Activated naive CD4-positive, alpha-beta T cell treated with anti-CD3 and anti-CD28 coated beads, Interleukin-2, amount 50 U/mL, for 16 hours (primary cell): Measurements from ENCODE around the gene PALS2.

Source experiments
- DNase-seq: peaks from one replicate; pipeline ENCODE4 v3.0.0-alpha.2; 2020

The PALS2 gene

DNA sequence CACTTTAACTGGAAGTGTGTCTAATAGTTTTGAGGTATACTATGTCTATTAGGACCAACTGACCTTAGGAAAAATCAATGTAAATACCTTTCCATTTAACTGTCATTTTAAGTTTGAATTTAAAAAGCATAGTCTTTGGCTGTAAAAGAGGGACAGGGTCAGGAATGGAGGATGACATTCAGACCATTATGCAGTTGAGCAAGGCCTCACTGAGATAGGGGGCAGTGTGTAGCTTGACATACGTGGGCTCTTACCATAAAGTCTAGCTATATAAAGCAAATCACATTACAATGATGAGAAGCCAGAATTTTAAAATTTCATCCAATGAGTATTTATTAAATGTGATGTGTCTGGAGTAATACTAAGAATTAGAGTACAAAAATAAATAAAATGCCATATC is 17.9 kb downstream of the PALS2 start:
- no peak for DNase-seq

DNA sequence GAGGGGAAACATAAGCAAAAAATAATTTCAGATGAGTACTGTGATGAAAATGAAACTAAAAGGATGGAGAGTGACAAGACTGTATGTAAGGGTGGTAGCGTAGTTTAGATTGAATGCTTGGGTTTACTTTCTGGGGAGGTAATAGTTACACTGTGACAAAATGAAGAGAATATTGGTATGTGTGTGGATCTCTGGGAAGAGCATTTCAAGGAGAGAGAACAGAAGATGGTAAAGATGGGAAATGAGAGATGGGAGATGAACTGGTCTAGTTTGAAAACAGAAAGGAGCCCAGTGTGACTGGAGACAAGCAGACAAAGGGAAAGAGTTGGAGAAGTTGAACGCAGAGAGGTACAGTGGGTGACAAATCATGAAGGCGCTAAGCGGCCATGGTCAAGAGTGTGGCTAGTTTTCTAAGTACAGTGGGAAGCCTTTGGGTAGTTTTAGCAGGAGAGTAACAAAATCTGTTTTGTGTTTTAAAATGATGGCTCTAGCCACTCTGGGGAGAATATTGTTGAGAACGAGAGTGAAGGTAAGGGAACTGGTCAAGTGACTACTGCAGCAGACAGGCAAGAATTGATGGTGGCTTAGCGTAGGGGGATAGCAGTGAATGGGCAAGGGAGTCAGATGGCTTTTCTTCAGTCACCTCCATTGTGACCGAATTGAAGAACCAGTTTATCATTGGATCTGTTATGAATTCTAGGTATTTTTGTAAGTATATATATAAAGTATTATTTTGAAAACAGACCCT is 22.6 kb downstream of the PALS2 start:
- DNase-seq: no peak

DNA sequence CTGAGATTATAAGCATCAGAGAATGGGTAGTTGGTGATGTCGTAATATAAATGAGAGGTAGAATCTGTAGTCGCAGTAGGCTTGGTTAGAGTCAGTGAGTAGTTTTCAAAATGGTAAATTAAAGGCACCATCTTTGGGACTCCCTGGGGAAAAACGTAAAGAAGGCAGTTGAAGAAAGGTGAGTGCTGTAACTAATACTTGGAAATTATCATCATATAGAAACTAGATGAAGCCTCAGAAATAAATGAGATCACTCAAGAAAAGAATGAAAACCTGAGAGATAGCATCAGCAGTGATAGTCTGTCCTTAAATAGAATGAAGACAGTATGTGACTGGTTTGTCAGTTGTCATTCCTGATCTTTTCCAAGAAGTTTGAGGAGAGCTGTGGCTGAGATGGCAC is 23.8 kb downstream of the PALS2 start:
- DNase-seq: no peak

DNA sequence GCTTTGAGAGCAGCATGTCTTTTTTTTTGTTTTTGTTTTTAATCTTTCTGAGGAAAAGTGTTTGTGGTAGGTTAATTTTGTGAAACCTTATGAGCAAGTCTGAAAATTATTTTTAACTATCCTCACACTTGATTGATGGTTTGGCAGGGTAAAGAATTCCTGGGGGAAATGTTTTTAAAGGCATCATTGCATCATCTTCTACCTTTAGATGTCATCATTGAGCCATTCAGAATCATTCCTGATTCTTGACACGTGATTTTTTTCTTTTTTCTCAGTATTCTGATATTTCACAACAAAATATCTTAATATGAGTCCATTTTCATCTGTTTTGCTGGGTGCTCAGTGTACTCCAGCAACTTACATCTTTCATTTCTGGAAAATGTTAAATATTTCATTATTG is 28.3 kb downstream of the PALS2 start:
- DNase-seq: no peak

DNA sequence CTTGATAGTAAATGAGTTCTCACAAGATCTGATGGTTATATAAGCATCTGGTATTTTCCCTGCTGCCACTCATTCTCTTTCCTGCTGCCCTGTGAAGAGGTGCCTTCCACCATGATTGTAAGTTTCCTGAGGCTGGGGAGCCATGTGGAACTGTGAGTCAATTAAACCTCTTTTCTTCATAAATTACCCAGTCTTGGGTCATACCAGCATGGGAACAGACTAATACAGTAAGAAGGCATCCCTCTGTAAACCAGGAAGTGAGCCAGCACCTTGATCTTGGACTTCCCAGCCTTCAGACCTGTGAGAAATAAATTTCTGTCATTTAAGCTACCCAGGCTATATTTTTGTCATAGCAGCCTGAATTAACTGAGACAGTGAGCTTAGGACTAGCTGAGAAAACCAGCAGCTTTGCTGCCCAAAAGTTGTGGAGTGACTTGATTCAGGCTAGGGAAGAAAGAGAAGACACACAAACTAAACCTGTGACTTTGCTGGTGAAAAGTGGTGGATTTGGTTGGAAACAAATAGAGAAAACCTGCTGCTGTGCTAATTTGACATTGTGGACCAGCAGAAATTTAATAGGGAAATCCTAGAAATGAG is 29.7 kb downstream of the PALS2 start:
- DNase-seq: no peak

DNA sequence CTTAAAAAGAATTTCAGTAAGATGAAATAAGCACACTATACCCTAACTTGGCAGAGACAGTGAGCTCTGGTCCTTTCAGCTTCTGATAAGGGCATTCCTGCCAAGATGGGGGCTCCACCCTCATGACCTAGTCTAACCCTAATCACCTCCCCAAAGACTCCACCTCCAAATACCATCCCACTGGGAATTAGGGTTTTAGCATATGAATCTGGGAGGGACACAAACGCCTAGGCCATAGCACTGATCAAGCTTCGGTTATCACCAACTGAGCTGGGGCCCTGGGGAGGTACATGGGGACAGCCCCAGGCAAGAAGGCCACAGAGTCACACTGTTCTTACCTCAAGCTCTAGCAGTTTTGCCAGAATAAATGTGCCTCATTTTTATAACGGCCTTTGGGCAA is 31.4 kb downstream of the PALS2 start:
- no peak for DNase-seq

DNA sequence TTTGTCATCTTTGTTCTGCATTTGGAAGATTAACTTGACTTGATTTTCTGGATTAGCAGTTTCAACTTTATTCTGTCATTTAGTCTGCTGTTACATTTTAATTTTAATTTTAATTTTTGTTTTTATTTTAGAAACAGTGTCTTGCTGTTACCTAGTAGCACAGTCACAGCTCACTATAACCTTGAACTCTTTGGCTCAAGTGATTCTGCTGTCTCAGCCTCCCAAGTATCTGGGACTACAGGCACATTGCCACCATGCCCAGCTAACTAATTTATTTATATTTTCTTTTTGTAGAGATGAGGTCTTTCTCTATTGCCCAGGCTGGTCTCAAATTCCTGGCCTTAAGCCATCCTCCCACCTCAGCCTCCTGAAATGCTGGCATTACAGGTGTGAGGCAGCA is 35.3 kb downstream of the PALS2 start:
- DNase-seq: no peak

DNA sequence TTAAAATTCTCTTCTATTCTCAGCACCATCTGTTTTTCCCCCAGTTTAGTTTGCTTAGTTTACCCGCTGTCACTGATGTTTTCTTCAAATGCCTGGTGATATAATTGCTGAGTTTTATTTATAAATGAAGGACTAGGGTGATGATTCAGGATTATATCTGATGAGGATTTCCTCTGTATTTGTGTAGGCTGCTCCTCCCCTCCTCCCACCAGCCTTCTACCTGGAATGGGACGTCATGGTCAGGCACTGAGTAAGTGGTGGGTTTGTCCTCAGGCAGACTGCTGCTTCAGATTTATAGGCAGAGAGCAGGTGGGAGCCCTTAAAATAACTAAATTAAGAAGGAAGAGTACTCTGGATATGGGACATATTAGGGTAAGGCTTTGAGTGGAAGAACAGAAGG is 35.8 kb downstream of the PALS2 start:
- DNase-seq: no peak

DNA sequence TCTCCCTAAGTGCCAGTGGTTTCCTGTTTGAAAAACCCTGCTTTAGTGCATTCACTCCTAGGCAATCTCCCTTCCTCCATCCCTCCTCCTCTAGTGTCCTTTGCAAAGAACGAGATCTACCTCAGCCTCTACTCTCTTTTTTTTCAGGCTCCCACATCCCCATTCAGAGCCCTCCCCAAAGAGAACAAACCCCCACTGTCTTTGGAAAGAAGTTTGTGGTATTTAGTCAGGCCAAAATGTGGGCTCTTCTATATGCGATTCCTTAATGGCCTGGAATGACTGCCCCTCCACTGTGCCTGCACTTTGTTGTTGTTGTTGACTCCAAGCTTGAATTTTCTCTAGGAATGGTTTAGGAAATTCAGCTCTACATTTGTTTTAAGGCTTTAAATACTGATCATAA is 36.3 kb downstream of the PALS2 start:
- DNase-seq: no peak

DNA sequence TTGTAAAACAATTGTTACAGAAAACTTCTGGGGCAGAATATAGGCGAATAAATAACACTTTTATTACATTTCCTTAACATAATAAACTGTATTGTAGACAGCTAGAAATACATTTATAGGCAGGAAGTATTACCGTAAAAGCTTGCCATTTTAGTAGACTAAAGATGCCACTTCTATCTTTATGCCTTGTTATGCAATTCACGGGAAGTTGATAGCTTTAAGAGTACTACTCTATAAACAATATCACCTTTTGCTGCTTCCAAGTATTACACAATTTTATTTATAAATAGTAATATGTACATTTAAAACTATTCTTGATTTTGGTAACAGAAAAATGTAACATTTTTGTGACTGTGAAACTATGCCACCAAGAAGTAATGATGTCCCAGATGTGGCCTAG is 37.9 kb downstream of the PALS2 start:
- DNase-seq: no peak

DNA sequence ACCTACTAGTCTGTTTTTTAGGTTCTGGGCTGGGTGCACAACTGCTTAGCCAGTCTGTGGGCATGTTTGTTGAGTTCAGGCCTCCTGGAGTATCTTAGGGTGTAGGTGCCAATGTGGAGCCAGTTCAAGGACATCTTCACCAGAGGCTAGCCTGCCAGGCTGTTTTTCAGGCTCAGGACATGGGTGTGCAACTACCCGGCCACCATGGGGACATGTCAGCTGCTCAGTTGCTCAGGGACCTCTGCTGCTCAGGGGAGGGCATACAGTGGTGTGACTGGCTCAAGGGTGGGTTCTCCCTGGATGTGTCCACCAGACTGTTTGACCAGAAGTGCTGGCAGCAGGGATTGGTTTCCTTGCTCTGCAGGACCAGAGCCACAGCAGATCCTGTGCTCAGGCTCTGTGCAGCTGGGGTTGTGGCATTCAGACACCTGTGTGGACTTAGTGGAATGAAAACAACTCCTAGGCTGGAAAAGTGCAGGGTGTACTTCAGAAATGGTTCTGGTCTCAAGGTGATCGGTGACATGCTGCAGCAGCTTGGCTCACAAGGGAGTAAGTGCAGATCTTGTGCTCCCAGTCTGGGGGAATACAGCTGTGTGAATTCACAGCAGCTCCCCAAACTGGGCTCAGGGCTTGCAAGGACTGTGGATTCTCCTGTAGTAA is 44.8 kb downstream of the PALS2 start:
- DNase-seq: no peak

DNA sequence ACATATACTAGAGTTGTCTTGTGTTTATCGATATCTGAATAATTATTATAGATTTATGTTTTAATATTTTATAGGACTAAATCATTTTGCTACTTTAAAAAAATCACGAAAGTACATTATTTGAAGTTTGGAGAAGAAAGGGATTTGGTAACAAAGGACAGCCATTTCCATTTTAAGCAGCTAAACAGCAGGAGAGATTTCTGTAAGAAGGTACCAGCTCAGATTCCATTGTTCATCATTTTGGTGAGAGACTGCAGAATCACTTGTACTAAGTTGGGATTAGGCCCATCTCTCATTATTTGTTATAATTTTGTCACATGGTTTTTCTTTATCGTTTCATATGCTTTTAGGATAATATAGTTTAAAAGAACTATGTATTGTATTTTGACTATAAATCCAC is 46.7 kb downstream of the PALS2 start:
- DNase-seq: no peak

DNA sequence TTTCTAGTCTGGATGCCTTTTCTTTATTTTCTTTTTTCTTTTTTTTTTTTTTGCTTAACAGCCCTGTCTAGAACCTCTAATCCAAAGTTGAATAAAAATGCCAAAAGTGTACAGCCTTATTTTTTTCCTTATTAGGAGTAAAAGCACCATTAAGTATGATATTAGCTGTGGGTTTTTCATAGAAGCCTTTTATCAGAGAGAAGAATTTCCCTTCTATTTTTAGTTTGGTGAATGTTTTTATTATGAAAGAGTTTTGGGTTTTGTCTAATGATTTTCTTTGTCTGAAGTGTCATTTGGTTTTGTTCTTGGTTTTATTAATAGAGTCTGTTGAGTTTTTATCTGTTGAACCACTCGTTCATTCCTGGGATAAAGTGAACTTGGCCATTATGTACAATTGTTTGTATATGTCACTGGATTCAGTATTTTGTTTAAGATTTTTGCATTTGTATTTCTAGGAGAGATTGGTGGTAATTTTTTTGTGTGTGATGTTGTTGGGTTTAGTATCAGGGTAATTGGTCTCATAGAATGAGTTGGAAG is 49.5 kb downstream of the PALS2 start:
- DNase-seq: no peak
